Dedifferentiated amniotic fluid mesenchymal stem cell (primary cell): ENCODE results near the gene ACER3.
"Not testable (repeated sequence)": the region's sequence is repeated elsewhere in the genome, so short reads cannot be mapped to it uniquely, and the experiment has no call there.

Experiments
- DNase-seq: peaks from one replicate; pipeline ENCODE4 v3.0.0-alpha.2; 2016; ENCODE audit errors: extremely low spot score

ACER3 gene

DNA sequence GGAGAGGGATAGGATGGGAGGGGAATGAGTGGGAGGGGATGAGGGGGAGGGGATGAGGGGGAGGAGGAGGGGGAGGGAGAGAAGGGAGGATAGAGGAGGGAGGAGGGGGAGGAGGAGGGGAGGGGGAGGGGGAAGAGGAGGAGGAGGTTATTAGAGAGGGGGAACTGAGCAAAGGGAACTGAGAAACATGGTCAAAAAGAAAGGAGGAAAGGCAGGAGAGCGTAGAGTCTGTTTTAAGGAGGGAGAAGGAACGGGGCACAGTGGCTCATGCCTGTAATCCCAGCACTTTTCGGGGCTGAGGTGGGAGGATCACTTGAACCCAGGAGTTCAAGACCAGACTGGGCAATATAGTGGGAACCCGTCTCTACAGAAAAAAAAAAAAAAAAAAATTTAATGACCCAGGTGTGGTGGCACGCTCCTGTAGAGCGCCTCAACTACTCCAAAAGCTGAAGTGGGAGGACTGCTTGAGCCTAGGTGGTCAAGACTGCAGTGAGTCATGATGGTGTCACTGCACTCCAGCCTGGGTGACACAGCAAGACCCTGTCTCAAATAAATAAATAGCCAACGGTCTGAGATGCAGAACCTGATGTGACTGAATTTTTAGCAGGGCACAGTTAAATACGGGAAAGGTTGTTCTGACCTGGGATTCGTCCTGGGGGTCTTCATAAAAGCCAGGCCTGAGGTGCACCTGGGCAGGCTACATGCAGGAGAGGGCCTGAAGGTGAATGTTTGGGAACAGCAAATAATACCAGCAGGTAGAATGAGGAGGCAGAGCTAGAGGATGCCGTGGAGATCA, 177.5 kb downstream of the ACER3 start:
- DNase-seq, result no peak

DNA sequence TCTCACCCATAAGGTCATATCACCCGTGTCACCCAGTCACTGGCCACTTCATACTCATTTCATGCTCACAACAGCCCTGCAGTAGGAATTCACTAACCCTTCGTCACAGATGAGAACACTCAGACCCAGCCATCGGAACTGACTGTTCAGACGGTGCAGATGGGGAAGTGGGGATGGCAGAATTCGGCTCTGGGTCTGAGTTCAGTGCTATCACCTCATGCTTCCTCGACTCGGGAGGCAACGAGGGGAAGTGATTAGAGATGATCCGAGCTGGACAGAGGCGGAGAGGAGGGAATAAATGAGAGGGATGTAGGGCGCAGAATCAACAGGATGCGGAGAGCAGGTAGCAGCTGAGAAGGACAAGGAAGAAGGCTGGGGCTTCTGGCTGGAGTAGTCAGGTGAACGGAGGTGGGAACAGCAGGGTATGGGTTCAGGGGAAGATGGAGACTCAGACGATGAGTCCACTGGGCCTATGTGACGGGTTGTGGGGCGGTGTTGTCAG, 178.2 kb downstream of the ACER3 start:
- DNase-seq, result no peak

DNA sequence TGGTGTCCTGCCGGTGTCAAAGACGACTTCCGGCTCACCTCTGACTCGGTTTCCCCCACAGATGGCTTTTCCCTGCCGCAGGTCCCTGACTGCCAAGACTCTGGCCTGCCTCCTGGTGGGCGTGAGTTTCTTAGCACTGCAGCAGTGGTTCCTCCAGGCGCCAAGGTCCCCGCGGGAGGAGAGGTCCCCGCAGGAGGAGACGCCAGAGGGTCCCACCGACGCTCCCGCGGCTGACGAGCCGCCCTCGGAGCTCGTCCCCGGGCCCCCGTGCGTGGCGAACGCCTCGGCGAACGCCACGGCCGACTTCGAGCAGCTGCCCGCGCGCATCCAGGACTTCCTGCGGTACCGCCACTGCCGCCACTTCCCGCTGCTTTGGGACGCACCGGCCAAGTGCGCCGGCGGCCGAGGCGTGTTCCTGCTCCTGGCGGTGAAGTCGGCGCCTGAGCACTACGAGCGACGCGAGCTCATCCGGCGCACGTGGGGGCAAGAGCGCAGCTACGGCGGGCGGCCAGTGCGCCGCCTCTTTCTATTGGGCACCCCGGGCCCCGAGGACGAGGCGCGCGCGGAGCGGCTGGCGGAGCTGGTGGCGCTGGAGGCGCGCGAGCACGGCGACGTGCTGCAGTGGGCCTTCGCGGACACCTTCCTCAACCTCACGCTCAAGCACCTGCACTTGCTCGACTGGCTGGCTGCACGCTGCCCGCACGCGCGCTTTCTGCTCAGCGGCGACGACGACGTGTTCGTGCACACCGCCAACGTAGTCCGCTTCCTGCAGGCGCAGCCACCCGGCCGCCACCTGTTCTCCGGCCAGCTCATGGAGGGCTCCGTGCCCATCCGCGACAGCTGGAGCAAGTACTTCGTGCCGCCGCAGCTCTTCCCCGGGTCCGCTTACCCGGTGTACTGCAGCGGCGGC, 179.0 kb downstream of the ACER3 start:
- DNase-seq, result no peak

DNA sequence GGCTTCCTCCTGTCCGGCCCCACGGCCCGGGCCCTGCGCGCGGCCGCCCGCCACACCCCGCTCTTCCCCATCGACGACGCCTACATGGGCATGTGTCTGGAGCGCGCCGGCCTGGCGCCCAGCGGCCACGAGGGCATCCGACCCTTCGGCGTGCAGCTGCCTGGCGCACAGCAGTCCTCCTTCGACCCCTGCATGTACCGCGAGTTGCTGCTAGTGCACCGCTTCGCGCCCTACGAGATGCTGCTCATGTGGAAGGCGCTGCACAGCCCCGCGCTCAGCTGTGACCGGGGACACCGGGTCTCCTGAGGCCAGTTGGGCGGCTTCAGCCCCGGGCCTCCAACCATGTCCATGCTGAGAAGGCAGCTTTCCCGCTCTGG, 179.7 kb downstream of the ACER3 start:
- no peak for DNase-seq

DNA sequence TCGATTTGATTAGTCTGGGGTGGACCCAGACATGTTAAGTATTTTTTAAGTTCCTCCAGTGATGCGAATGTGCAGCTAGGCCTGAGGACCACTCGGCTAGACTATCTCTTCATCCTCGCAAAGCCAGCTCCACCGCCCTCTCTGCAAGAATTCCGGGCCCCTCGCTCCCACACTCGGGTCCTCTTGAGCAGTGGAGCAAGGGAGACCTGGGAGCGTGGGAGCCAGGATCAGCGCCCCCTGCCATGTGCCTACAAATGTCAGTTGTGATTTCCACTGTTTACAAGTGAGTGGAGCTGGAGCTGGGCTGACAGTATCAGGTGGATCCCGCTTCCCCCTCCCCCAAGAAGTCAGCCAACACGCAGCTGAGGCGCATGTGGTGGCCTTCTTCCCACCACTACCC, 180.2 kb downstream of the ACER3 start:
- no peak for DNase-seq

DNA sequence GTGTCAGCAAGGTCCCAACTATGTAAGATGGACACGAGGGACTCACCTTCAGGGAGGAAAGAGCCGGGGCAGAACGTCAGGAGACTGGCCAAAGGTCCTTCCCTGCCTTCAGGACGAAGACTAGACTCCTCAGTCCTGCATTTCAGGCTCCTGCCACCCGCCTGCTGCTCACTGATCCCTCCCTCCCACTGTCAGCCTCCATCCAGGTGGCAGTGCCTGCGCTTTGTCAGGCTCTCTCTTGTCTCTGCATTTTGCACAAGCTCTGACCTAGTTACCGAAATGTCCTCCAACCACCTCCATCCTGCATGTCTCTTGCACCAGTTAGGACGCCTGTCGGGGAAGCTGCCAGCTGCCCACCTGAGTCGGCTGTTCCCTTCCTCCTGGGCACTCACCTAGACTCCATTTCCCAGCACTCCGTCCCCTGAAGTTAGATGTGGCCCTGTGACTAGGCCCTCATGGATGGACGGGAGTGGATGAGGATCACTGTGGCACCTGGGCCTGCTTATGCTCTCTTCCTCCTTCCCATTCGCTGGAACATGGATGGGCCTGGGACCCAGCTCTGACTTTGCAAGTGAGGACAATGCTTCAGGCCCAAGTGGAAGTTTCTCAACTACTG, 181.5 kb downstream of the ACER3 start:
- DNase-seq, result no peak

DNA sequence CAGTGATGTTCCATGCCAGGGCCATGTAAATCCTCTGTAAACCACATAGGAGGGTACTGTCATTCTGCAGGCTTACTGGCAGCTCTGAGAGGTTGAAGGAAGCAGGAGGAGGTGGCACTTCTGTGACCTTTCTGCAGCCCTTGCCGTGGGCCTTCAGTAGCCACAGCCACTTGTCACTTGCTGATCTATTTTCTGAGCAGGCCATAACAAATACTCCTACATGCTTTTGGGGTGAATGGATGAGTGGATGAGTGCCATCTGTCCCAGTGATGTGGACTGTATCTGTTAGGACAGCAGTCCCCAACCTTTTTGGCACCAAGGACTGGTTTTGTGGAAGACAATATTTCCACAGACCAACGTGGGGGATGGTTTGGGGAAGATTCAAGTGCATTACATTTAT, 183.6 kb downstream of the ACER3 start:
- DNase-seq, result no peak

DNA sequence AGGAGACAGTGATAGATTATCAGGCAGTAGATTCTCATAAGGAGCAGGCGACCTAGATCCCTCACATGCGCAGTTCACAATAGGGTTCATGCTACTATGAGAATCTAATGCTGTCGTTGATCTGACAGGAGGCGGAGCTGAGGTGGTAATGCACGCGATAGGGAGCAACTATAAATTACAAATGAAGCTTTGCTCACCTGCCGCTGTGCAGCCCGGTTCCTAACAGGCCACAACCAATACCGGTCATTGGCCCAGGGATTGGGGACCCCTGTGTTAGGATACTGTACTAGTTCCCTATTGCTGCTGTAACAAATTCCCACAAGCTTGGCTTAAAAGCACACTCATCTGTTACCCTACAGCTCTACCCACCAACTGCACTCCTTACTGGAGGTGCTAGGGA, 184.2 kb downstream of the ACER3 start:
- DNase-seq, result no peak

DNA sequence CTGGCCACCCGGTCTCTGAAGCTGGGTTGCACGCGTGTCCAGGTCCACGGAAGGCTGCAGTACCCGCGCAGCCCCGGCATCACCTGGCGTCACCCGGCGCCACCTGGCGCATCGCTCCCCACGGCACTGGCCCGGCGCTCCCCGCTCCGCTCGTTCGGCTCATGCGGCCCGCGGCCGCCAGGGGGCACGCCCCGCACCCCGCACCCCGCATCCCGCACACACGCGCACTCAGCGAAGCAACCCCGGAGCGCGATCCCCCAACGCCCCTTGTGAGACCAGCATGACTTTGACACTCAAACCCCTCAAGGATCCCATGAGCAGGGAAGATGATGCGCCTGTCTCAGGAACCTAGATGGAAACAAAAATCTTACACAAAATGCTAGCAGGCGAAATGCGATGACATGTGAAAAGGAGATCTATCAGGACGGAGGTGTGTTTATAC, 185.4 kb downstream of the ACER3 start:
- DNase-seq, result no peak

DNA sequence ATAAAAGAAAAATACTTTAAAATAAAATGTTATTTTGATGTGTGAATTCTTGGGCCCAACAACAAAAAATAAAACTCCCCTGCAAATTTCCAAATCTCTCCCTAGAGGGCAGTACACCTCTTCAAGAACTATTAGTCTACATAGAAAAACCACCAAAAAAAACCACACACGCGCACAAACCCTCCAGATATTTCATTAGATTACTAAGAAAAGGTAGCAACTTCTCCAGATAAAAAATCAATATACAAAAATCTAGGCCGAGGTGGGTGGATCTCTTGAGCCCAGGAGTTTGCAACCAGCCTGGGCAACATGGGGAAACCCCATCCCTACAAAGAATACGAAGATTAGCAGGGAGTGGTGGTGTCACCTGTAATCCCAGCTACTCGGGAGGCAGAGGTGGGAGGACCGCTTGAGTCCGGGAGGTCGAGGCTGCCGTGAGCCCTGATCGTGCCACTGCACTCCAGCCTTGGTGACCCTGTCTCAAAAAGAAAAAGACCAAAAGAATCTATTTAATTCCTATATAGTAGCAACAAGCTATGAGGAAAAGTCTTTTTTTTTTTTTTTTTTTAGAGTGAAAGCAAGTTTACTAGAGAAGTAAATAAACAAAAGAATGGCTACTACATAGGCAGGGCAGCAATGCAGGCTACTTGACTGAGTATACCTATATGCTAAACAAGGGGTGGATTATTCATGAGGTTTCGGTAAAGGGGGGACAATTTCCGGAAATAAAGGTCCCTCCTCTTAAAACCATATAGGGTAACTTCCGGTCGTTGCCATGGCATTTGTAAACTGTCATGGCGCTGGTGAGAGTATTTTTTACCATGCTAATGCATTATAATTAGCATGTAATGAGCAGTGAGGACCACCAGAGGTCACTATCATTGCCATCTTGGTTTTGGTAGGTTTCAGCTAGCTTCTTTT, 186.5 kb downstream of the ACER3 start:
- DNase-seq, result peak; percentile 96

DNA sequence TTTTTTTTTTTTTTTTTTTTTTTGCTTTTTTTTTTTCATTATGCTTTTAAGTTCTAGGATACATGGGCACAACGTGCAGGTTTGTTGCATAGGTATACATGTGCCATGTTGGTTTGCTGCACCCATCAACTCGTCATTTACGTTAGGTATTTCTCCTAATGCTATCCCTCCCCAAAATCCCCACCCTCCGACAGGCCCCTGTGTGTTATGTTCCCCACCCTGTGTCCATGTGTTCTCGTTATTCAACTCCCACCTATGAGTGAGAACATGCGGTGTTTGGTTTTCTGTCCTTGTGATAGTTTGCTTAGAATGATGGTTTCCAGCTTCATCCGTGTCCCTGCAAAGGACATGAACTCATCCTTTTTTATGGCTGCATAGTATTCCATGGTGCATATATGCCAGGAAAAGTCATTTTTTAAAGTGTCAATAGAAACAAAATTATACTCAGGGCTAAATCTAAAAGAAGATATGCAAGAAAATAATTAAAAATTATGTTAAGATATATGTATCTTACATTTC, 187.3 kb downstream of the ACER3 start:
- not testable (repeated sequence) for DNase-seq

DNA sequence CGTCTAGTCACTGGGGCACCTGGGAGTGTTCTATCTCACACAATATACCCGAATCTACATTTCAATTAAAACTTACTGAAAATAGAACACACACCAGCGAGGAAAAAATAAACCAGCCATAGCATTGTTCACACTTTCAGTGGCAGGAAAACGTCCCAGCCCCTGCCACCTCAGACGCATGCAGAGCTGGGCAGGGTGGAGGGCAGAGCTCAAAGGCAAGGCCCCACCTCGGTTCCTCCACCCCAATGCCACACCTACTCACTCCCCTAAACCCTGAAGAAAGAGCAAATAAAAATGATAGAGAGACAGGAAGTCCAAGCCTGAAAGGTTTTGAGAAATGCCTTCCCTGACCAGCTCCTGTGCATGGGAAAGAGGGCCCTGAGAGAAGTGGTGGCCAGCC, 188.3 kb downstream of the ACER3 start:
- no peak for DNase-seq

DNA sequence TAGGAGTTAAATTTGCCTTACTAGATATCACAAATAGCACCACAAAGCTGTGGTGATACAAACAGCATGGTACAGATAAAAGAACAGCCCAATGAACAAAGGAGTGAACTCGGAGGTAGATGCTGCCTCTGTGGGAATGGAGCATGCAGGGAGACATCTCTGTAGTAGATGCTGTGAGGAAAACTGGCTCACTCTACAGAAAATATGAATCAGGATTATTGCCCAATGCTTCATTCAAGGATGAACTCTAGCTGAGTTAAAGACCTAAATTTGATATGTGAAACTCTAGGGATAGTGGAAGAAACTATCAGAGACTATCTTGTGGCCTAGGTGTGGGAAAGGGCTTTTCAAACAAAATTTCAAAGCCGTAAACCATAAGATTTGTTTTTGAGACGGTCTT, 190.8 kb downstream of the ACER3 start:
- DNase-seq, result no peak

DNA sequence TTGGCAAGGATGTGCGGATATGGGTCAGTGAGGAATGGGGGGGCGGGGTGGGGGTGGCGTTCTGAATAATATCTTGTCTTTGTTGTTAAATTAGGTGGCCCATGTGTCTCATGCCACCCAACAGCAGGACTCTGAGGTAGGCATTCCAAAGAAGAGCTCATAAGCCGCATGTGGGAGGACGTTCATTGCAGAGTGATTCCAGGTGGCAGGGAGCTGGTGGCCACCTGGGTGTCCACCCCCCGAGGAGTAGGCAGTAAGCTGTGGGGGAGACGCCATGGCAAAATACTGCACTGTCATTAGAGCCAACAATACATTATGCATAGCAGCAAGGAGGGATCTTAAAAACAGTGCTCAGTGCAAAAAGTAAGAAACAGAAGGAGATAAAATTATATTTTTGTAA, 191.8 kb downstream of the ACER3 start:
- DNase-seq, result no peak

DNA sequence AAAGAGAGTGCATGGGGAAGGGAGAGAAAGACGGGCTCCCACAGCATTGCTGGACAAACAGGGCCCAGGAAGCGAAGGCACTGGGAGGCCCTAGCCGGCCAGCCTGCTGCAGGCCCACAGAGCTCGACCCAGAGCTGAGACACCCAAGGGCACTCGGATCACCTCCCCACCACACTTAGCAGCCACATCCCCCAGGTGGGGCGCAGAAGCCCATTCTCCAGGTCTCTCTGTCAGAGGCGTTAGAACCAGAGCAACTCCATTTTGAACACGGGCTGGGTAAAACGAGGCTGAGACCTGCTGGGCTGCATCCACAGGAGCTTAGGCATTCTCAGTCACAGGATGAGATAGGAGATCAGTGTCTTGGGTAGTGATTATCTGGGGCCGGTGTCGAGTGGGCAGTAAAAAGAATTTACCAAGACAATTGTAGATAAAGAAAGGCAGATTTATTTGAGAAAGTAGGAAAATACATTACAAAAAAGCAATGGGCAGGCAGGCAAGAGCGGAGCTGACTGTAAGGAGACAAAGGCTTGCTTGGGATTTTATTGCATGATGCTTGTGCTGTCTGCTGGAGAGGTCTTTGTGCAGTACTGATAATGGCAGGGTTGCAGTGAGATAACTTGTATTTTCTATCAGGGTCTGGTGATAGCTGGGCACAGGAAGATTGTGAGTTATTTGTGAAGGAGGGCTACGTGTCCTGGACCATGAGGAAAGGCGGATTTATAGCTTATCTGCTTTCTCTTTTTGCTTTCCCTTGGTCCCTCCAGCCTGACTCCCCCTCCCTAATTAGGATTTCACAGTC, 192.7 kb downstream of the ACER3 start:
- no peak for DNase-seq

DNA sequence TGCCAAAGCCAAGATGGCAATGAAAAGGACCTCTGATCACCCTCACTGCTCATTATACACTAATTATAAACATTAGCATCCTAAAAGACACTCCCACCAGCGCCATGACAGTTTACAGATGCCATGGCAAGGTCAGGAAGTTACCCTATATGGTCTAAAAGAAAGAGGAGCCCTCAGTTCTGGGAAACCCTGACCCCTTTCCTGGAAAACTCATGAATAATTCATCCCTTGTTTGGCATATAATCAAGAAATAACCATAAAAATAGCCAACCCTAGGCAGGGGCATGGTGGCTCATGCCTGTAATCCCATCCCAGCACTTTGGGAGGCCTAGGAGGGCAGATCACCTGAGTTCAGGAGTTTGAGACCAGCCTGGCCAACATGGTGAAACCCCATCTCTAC, 193.4 kb downstream of the ACER3 start:
- no peak for DNase-seq

DNA sequence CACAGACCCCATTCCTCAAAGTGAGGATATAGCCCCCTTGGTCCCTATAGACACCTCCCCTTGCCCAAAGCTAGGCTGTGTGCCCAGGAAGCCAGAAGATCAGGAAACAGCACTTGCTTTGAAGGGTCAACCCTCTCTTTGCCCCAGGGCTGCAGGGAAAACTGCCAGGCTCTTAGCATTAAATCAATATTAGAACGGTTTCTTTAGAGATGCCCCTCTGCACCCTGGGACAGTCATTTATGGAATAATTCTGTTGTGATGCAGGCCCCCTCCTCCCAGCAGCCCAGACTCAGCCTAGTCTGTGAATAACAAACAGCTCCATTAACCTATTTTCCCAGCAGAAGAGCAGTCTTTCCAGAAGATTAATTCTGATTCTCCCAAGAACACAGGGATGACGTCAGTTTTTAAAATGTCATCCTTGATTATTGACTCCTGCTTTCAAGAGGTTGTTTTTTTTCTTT, 194.4 kb downstream of the ACER3 start:
- no peak for DNase-seq

DNA sequence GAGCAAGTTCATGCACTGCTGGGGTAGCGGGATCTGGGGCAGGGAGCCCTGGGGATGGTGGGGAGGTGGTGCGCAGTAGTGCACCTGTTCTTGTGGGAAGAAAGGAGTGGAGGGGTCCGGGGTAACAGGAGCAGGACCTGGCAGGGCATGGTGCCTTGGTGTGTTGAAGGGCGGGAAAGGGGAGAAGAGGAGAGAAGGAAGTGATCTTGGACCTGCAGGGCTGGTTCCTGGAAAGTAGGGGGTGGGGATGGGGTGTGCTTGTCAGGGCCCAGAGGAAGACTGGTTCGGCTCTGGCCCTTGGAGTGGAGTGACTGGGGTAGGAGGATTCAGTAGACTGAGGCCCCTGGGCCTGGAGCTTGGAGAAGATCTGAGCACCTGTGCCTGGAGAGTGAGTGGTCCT, 195.2 kb downstream of the ACER3 start:
- no peak for DNase-seq

DNA sequence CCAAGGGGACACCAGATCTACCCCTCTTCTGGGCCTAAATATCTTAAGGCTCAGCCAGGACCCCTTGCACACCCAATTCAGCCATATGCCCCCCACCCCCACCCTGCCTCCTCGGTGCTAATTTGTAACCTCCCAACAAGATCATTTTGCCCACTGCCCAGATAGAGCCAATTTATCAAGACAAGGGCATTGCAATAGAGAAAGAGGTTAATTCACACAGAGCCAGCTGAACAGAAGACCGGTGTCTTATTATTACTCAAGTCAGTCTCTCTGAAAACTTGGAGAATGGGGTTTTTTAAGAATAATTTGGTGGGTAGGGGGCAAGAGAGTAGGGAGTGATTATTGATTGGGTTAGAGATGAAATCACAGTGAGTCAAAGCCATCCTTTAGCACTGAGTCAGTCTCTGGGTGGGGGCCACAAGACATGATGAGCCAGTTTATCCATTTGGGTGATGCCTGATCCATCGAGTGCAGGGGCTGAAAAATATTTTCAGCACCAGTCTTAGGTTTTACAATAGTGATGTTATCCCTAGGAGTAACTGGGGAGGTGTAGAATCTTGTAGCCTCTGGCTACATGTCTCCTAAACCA, 196.2 kb downstream of the ACER3 start:
- DNase-seq, result no peak
